ELR (cell line): Measurements from ENCODE around the gene AADACL4.
"Not testable (repeated sequence)": the region's sequence is repeated elsewhere in the genome, so short reads cannot be mapped to it uniquely, and the experiment has no call there.

Source experiments
- DNase-seq: peaks from one replicate; pipeline ENCODE4 v3.0.0-alpha.2; 2015; ENCODE audit warnings: low read depth

AADACL4 gene

DNA sequence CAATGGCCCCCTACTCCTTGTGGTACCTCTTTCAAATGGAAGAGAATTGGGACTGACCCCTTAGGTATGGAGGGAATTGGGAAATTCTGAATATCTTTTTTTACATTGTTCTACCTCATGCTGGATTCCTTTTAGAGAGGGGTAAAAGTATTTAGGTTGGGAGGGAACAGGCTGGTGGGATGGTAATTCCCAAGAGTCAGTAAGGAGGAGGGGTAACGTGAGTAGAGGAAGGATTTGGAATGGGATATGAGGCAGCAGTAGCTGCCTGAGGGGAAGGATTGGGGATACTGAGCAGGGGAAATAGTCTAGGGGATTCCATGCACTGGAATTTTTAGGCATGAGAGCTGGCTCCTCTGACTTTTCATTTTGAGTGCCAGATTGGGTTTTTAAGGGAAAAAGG lies 68.2 kb downstream of the AADACL4 start:
- DNase-seq: no peak

DNA sequence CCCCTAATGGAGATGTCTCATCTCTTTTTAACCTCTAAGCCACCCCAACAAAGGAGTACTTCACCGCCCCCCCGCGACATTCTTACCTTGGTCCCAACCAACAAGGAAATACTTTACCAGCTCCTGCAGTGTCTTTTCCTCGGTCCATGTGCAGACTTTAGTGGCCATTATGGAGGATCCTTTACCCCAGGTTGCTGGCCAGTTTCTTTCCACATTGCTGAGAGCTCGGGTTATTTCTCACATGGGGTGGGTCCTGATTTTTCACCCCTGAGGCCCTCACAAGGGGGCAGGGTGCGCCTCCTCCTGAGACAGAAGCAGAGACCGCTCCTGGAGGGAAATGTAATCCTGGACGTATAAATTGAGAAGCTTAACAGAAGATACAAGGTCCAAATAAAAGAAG lies 69.0 kb downstream of the AADACL4 start:
- DNase-seq: no peak

DNA sequence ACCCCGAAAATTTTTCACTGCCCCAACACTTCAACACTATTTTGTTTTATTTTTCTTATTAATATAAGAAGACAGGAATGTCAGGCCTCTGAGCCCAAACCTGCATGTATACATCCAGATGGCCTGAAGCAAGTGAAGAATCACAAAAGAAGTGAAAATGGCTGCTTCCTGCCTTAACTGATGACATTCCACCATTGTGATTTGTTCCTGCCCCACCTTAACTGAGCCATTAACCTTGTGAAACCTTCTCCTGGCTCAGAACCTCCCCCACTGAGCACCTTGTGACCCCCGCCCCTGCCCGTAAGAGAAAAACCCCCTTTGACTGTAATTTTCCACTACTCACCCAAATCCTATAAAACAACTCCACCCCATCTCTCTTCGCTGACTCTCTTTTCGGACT lies 69.8 kb downstream of the AADACL4 start:
- not testable (repeated sequence) for DNase-seq

DNA sequence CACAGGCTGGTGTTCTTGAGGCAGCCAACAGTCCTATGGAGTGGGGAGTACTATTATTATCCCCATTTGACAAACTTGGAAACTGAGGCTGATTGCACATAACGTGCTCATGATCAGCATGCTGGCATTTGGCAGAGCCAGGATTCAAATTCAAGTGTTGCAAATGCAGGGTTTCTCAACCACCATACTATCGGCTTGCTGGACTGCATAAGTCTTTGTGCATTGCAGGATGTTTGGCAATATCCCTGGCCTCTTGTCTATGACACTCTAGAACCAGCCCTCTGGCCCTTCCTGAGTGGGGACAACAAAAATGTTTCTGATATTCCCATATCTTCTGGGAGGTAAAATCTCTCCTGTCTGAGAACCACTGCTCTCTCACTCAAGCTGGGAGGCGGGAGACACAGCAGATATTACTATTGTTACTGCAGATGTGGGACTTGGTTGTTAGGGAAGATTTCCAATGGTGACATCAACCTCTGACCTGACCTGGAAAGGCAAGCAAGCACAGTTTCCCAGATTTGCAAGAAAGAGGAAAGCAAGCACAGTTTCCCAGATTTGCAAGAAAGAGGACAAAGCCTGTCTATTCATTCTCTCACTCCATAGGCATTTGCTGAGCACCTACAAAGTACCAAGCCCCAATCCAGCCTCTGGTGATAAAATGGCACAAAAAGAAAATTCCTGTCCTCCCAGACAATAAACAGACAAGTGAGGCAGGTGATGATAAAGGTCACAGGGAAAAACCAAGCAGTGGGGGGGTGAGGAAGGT lies 71.0 kb downstream of the AADACL4 start:
- DNase-seq: no peak

DNA sequence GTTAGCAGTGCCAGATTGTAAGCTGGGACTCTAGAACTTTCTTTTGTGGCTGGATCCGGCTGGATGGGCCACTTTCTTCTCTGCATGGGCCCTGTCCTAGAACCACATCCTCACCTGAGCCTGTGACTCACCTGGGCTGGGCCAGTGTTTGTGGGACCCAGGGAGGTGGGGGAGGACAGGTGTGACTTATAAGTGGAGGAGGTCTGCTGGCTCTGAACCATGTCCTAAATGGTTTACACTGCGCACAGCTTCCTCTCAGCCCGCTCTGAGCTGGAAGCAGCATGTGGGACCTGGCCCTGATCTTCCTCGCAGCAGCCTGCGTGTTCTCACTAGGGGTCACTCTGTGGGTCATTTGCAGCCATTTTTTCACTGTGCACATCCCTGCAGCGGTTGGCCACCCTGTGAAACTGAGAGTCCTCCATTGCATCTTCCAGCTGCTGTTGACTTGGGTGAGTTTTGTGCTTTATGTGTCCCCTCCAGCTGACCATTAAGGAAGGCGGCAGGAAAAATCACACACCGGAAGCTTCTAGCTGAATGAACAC lies 72.1 kb downstream of the AADACL4 start, which contains the start of gene AADACL3:
AADACL3 (plus strand) TSS at position 215 of the 542 bp plus-strand sequence; CDS start at position 282, 67 bp downstream.
- no peak for DNase-seq
